Activated T-cell treated with anti-CD3 and anti-CD28 coated beads, Interleukin-2, amount 50 U/mL, for 1 hour (primary cell): Measurements from ENCODE around the gene RBM42.
"Not testable (repeated sequence)": the region's sequence is repeated elsewhere in the genome, so short reads cannot be mapped to it uniquely, and the experiment has no call there.

ENCODE experiments used
- DNase-seq: peaks from one replicate; pipeline ENCODE4 v3.0.0-alpha.2; 2020

Gene RBM42

GRCh38 chr19:35628565-35629331, at the start of gene RBM42:
Gene RBM42, plus strand, starts transcription at chr19:35629036. Its CDS starts 118 bp downstream, at chr19:35629154.
- DNase-seq = peak; percentile 99

- DNase-seq = no peak
Measured at GRCh38 chr19:35582760-35583159, 46.1 kb upstream of the RBM42 start.

GRCh38 chr19:35585848-35586247, 43.0 kb upstream of the RBM42 start, which contains the start of gene PMIS2:
Gene PMIS2, plus strand, starts transcription at chr19:35586173. Its CDS starts 87 bp downstream, at chr19:35586260.
- no peak for DNase-seq

GRCh38 chr19:35587321-35587720, 41.5 kb upstream of the RBM42 start:
- no peak for DNase-seq

GRCh38 chr19:35590875-35591274, 38.0 kb upstream of the RBM42 start:
- no peak for DNase-seq

- DNase-seq = no peak
Measured at GRCh38 chr19:35592226-35592625, 36.6 kb upstream of the RBM42 start.

GRCh38 chr19:35595026-35595425, 33.8 kb upstream of the RBM42 start:
- not testable (repeated sequence) for DNase-seq

GRCh38 chr19:35595928-35596327, 32.9 kb upstream of the RBM42 start:
- DNase-seq = no peak

GRCh38 chr19:35596366-35596999, 32.4 kb upstream of the RBM42 start:
- no peak for DNase-seq

- DNase-seq = no peak
Measured at GRCh38 chr19:35601971-35602370, 26.9 kb upstream of the RBM42 start.

GRCh38 chr19:35604436-35604835, 24.4 kb upstream of the RBM42 start:
- not testable (repeated sequence) for DNase-seq

GRCh38 chr19:35607170-35607569, 21.7 kb upstream of the RBM42 start:
- DNase-seq = not testable (repeated sequence)

GRCh38 chr19:35607661-35608060, 21.2 kb upstream of the RBM42 start:
- no peak for DNase-seq

GRCh38 chr19:35608251-35608650, 20.6 kb upstream of the RBM42 start:
- DNase-seq = no peak

GRCh38 chr19:35609851-35610353, 18.9 kb upstream of the RBM42 start:
- no peak for DNase-seq

GRCh38 chr19:35612224-35612558, 16.6 kb upstream of the RBM42 start:
- DNase-seq = no peak

GRCh38 chr19:35612559-35613321, 16.1 kb upstream of the RBM42 start, which contains the start of gene HAUS5:
Gene HAUS5, plus strand, starts transcription at chr19:35612735. Its CDS starts 60 bp downstream, at chr19:35612795.
- peak; percentile 98 for DNase-seq

GRCh38 chr19:35613574-35613973, 15.3 kb upstream of the RBM42 start:
- DNase-seq = no peak

GRCh38 chr19:35615036-35615435, 13.8 kb upstream of the RBM42 start:
- DNase-seq = no peak

GRCh38 chr19:35618857-35619256, 10.0 kb upstream of the RBM42 start:
- DNase-seq = no peak

GRCh38 chr19:35619290-35619923, 9.4 kb upstream of the RBM42 start:
- no peak for DNase-seq

- no peak for DNase-seq
Measured at GRCh38 chr19:35620001-35620400, 8.8 kb upstream of the RBM42 start.

- DNase-seq = no peak
Measured at GRCh38 chr19:35621708-35622107, 7.1 kb upstream of the RBM42 start.
